BJ (cell line): ENCODE measurements around the gene DEFB114. TPM values are rescaled to one million over a fixed set of nuclear protein-coding genes. Genes with fewer than 3 reads are reported as not detected.
"Not testable (repeated sequence)": the region's sequence is repeated elsewhere in the genome, so short reads cannot be mapped to it uniquely, and the experiment has no call there.

Experiments used
- CTCF ChIA-PET: fragments of 350-600 bp; formaldehyde crosslinking; extraction: SDS; loops from one replicate; lab custom pipeline; 2021; ENCODE audit warnings: antibody characterized with exemption, inconsistent platforms; lab: Yijun Ruan, JAX
- POLR2A ChIA-PET: fragments of 300-600 bp; sonication (Branson Sonifier 250); formaldehyde crosslinking; extraction: SDS; loops from one replicate; lab custom pipeline; 2021; ENCODE audit warnings: antibody characterized with exemption; lab: Charles Lee
- DNase-seq: peaks from one replicate; pipeline ENCODE4 v3.0.0-alpha.2; 2011; ENCODE audit warnings: low read depth
- H3K27me3 ChIP-seq: 2 replicates; pipeline ENCODE4 v1.6.0; 2011; ENCODE audit warnings: low read length; ENCODE audit not compliant: control insufficient read depth, insufficient read depth
- H3K36me3 ChIP-seq: 2 replicates; pipeline ENCODE4 v1.5.1; 2011; ENCODE audit warnings: low read length; ENCODE audit not compliant: control insufficient read depth, insufficient read depth
- H3K4me3 ChIP-seq: 2 replicates; pipeline ENCODE4 v1.5.1; 2011; ENCODE audit warnings: low read depth, mild to moderate bottlenecking, control low read depth, low read length
- CTCF ChIP-seq: IDR thresholded peaks from 2 replicates; pipeline ENCODE4 v1.5.1; 2011; ENCODE audit warnings: low read depth, mild to moderate bottlenecking, control low read depth, inconsistent platforms, low read length, moderate library complexity; ENCODE audit not compliant: insufficient read depth
- polyA plus RNA-seq: library from polyadenylated mRNA; depleted of rRNA; stranded (reverse); fragments of >200 nt; gene quantifications from 2 replicates; pipeline ENCODE4 v1.2.3, GENCODE V29; 2011

DEFB114 gene
- polyA plus RNA-seq, 1 experiment = not detected

- no peak overlapping the region for H3K4me3 ChIP-seq
- DNase-seq = no peak
- H3K27me3 ChIP-seq = no peaks in the 10 kb centered on the region
- no peak for TF ChIP-seq CTCF
- CTCF ChIA-PET = no interaction called here
- H3K36me3 ChIP-seq = no peaks in the 10 kb centered on the region
- POLR2A ChIA-PET = no interaction called here
These were observed 8.1 kb downstream of the DEFB114 start for GRCh38 chr6:49955847-49956246.

DNA sequence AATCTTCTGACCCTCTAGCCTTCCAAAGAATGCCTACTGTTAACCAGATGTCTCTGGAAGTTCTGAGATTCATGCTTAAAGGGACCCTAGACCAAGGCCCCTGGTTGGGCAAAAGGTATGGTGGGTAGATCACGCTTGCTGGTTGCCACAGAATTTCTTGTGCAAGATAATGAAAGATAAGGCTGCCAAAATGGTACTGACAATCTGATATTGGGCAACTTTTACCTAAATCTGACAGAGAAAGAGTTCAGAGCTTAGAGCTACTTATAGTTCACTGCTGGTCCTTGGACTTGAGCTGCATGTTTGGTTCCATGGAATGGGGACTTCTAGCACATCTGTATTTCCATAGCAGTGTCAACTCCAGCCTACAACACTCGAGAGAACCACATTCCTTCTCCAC, 12.0 kb downstream of the DEFB114 start:
- DNase-seq = no peak
- Histone ChIP-seq H3K36me3 (no peaks in the 10 kb centered on the region), H3K27me3 (no peaks in the 10 kb centered on the region), H3K4me3 (no peak overlapping the region)
- POLR2A ChIA-PET = no interaction called here
- CTCF ChIA-PET = no interaction called here
- TF ChIP-seq CTCF = no peak

DNA sequence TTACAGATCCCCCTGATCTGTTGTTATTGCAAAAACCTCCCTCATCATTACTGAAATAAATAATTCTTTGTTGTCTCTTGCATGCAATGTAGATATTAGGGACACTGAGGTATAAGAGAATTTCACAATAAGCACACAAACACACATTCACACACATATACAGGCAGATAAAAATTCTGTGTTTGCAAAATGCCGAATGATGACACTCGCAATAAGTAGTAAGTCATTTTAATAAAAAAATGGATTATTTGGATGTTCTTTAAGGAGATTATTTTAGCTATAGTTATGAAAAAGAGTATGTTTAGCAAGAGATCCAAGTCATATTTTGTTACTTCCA, 13.6 kb downstream of the DEFB114 start:
- H3K36me3 ChIP-seq = no peaks in the 10 kb centered on the region
- DNase-seq = no peak
- TF ChIP-seq CTCF = no peak
- ChIA-PET POLR2A (no interaction called here), CTCF (no interaction called here)
- no peaks in the 10 kb centered on the region for H3K27me3 ChIP-seq
- no peak overlapping the region for H3K4me3 ChIP-seq

- no peak for TF ChIP-seq CTCF
- no peak for DNase-seq
- POLR2A ChIA-PET = no interaction called here
- no peaks in the 10 kb centered on the region for H3K27me3 ChIP-seq
- H3K4me3 ChIP-seq = no peak overlapping the region
- CTCF ChIA-PET = no interaction called here
- no peaks in the 10 kb centered on the region for H3K36me3 ChIP-seq
These were observed 14.9 kb downstream of the DEFB114 start for GRCh38 chr6:49949062-49949461.

- Histone ChIP-seq H3K36me3 (no peaks in the 10 kb centered on the region), H3K27me3 (no peaks in the 10 kb centered on the region), H3K4me3 (no peak overlapping the region)
- no peak for DNase-seq
- ChIA-PET CTCF (no interaction called here), POLR2A (no interaction called here)
- no peak for TF ChIP-seq CTCF
These were observed 17.1 kb downstream of the DEFB114 start for GRCh38 chr6:49946835-49947234.

DNA sequence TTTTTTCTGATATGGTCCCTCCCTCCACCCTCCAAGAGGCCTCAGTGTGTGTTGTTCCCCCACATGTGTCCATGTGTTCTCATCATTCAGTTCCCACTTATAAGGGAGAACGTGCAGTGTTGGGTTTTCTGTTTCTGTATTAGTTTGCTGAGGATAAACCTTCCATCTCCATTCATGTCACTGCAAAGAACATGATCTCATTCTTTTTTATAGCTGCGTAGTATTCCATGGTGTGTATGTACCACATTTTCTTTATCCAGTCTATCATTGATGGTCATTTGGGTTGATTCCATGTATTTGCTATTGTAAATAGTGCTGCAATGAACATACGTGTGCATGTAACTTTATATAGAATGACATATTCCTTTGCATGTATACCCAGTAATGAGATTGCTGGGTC, 19.9 kb downstream of the DEFB114 start:
- H3K27me3 ChIP-seq, H3K4me3 ChIP-seq, POLR2A ChIA-PET, DNase-seq, CTCF ChIA-PET, H3K36me3 ChIP-seq: not testable (repeated sequence)
